BJ (cell line): ENCODE measurements around the gene SYAP1. TPM values are rescaled to one million over a fixed set of nuclear protein-coding genes. Genes with fewer than 3 reads are reported as not detected.

Experiments
- CTCF ChIA-PET: fragments of 350-600 bp; formaldehyde crosslinking; extraction: SDS; loops from one replicate; lab custom pipeline; 2021; ENCODE audit warnings: antibody characterized with exemption, inconsistent platforms; lab: Yijun Ruan, JAX
- POLR2A ChIA-PET: fragments of 300-600 bp; sonication (Branson Sonifier 250); formaldehyde crosslinking; extraction: SDS; loops from one replicate; lab custom pipeline; 2021; ENCODE audit warnings: antibody characterized with exemption; lab: Charles Lee
- DNase-seq: peaks from one replicate; pipeline ENCODE4 v3.0.0-alpha.2; 2011; ENCODE audit warnings: low read depth
- H3K27me3 ChIP-seq: 2 replicates; pipeline ENCODE4 v1.6.0; 2011; ENCODE audit warnings: low read length; ENCODE audit not compliant: control insufficient read depth, insufficient read depth
- H3K36me3 ChIP-seq: 2 replicates; pipeline ENCODE4 v1.5.1; 2011; ENCODE audit warnings: low read length; ENCODE audit not compliant: control insufficient read depth, insufficient read depth
- H3K4me3 ChIP-seq: 2 replicates; pipeline ENCODE4 v1.5.1; 2011; ENCODE audit warnings: low read depth, mild to moderate bottlenecking, control low read depth, low read length
- CTCF ChIP-seq: IDR thresholded peaks from 2 replicates; pipeline ENCODE4 v1.5.1; 2011; ENCODE audit warnings: low read depth, mild to moderate bottlenecking, control low read depth, inconsistent platforms, low read length, moderate library complexity; ENCODE audit not compliant: insufficient read depth
- polyA plus RNA-seq: library from polyadenylated mRNA; depleted of rRNA; stranded (reverse); fragments of >200 nt; gene quantifications from 2 replicates; pipeline ENCODE4 v1.2.3, GENCODE V29; 2011

Gene SYAP1
- polyA plus RNA-seq, 1 experiment: 7.3 TPM

GRCh38 chrX:16702700-16703599 lies 16.5 kb upstream of the SYAP1 start:
- ChIA-PET CTCF (no interaction called here), POLR2A (no interaction called here)
- DNase-seq: no peak
- Histone ChIP-seq H3K27me3 (no peaks in the 10 kb centered on the region), H3K36me3 (no peaks in the 10 kb centered on the region), H3K4me3 (no peak overlapping the region)
- TF ChIP-seq CTCF: no peak

- no peak for DNase-seq
- CTCF ChIA-PET: interaction anchor here (0.7 kb wide), 1 partner anchor 65 kb away, joined by 4 read pairs; no protein-coding TSS in a partner anchor
- Histone ChIP-seq H3K4me3 (no peak overlapping the region), H3K36me3 (no peaks in the 10 kb centered on the region), H3K27me3 (no peaks in the 10 kb centered on the region)
- POLR2A ChIA-PET: no interaction called here
- TF ChIP-seq CTCF: no peak
These were observed 14.0 kb upstream of the SYAP1 start for GRCh38 chrX:16705370-16705769.

GRCh38 chrX:16708016-16708415 lies 11.4 kb upstream of the SYAP1 start:
- no peak for TF ChIP-seq CTCF
- ChIA-PET POLR2A (no interaction called here), CTCF (no interaction called here)
- Histone ChIP-seq H3K4me3 (no peak overlapping the region), H3K27me3 (no peaks in the 10 kb centered on the region), H3K36me3 (no peaks in the 10 kb centered on the region)
- DNase-seq: no peak

GRCh38 chrX:16711219-16711811 lies 8.1 kb upstream of the SYAP1 start:
- no peak for TF ChIP-seq CTCF
- H3K27me3 ChIP-seq: no peaks in the 10 kb centered on the region
- ChIA-PET POLR2A (no interaction called here), CTCF (no interaction called here)
- peak overlapping the region; percentile 64 for H3K4me3 ChIP-seq
- H3K36me3 ChIP-seq: no peaks in the 10 kb centered on the region
- no peak for DNase-seq

- H3K27me3 ChIP-seq: no peaks in the 10 kb centered on the region
- ChIA-PET CTCF (no interaction called here), POLR2A (no interaction called here)
- DNase-seq: no peak
- peak overlapping the region; percentile 64 for H3K4me3 ChIP-seq
- no peak for TF ChIP-seq CTCF
- no peaks in the 10 kb centered on the region for H3K36me3 ChIP-seq
These were observed 7.4 kb upstream of the SYAP1 start for GRCh38 chrX:16711893-16712547.
